Lower lobe of right lung (tissue), 2 donors: ENCODE measurements around the gene WDR73. TPM values are rescaled to one million over a fixed set of nuclear protein-coding genes. Genes with fewer than 3 reads are reported as not detected.

Experiments
- ATAC-seq, 2 donors: fragments of 200-7000 bp; cut with Tn5 transposase; one replicate each; pipeline ENCODE4 v1.9.1; 2020 to 2022; ENCODE audit warnings: mild to moderate bottlenecking in 2 of 2, moderate library complexity in 2 of 2
- DNase-seq: peaks from one replicate; pipeline ENCODE4 v3.0.0-alpha.2; 2020
- H3K27ac ChIP-seq: fragments of 200-600 bp; one replicate; pipeline ENCODE4 v1.8.0; 2022
- H3K27me3 ChIP-seq: fragments of 200-600 bp; one replicate; pipeline ENCODE4 v1.8.0; 2022; ENCODE audit warnings: low read depth
- H3K36me3 ChIP-seq: fragments of 200-600 bp; one replicate; pipeline ENCODE4 v1.8.0; 2022; ENCODE audit warnings: mild to moderate bottlenecking
- H3K4me1 ChIP-seq: fragments of 200-600 bp; one replicate; pipeline ENCODE4 v1.8.0; 2022
- H3K4me3 ChIP-seq: fragments of 200-600 bp; one replicate; pipeline ENCODE4 v1.8.0; 2022; ENCODE audit warnings: mild to moderate bottlenecking
- H3K9me3 ChIP-seq: fragments of 200-600 bp; one replicate; pipeline ENCODE4 v1.8.0; 2022
- intact Hi-C: fragments of 100-400 bp; cut with DNase I; formaldehyde crosslinking; loops from one replicate; pipeline ENCODE4 v1.11.0; 2022
- total RNA-seq: library from RNA; stranded (reverse); fragmentation: NEBNext Ultra II Directional; extraction: Animal tissue kit (Norgen Biotek cat#: 25700); gene quantifications from one replicate; pipeline ENCODE4 v1.2.1, GENCODE V29; 2021
- TF ChIP-seq, protein P1 (sequence below): fragments of 200-600 bp; IDR thresholded peaks from one replicate; pipeline ENCODE4 v1.8.0; 2022; ENCODE audit warnings: antibody characterized with exemption, mild to moderate bottlenecking
- donor health status: DM: no; HTN: yes; CAD: no; lungs with severe emphysema.

WDR73 gene
- total RNA-seq, 1 donor from 2014 or later, result 29.9 TPM

DNA sequence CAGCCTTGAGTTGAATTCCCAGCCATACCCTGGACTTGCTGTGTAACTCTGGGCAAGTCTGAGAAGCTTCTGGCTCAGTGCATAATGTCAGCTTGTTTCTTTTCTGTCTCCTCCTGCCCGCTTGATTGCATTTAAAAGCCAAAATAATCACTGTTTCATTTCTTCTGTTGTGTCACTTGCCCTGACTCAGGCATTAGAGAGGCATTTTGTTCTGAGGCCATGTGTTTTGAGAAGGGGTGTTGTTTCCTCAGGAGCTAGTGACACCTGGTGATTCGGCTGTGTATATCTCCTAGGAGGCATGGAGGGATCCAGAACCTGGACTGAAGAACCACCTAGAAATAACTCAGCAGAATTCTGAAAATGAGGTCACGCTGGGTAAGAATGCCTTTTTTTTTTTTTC lies 16.0 kb downstream of the WDR73 start:
- TF ChIP-seq, protein P1, sequence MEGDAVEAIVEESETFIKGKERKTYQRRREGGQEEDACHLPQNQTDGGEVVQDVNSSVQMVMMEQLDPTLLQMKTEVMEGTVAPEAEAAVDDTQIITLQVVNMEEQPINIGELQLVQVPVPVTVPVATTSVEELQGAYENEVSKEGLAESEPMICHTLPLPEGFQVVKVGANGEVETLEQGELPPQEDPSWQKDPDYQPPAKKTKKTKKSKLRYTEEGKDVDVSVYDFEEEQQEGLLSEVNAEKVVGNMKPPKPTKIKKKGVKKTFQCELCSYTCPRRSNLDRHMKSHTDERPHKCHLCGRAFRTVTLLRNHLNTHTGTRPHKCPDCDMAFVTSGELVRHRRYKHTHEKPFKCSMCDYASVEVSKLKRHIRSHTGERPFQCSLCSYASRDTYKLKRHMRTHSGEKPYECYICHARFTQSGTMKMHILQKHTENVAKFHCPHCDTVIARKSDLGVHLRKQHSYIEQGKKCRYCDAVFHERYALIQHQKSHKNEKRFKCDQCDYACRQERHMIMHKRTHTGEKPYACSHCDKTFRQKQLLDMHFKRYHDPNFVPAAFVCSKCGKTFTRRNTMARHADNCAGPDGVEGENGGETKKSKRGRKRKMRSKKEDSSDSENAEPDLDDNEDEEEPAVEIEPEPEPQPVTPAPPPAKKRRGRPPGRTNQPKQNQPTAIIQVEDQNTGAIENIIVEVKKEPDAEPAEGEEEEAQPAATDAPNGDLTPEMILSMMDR, result no peak
- H3K27ac ChIP-seq, result no peak overlapping the region
- peaks cover 68% of the 10 kb centered on the region for H3K36me3 ChIP-seq
- H3K9me3 ChIP-seq, result no peaks in the 10 kb centered on the region
- no peak for DNase-seq
- intact Hi-C loops, result no loop called here
- peaks cover 22% of the 10 kb centered on the region for H3K4me1 ChIP-seq
- no peaks in the 10 kb centered on the region for H3K27me3 ChIP-seq
- no peak for ATAC-seq
- no peak overlapping the region for H3K4me3 ChIP-seq

GRCh38 chr15:84634228-84634837 lies 19.8 kb downstream of the WDR73 start:
- Histone ChIP-seq H3K27me3 (no peaks in the 10 kb centered on the region), H3K4me3 (peak overlapping the region; percentile 78), H3K27ac (peak overlapping the region; percentile 87), H3K36me3 (peaks cover 31% of the 10 kb centered on the region), H3K9me3 (no peaks in the 10 kb centered on the region), H3K4me1 (peaks cover 37% of the 10 kb centered on the region)
- DNase-seq (no peak), ATAC-seq (no peak)
- TF ChIP-seq, protein P1, result no peak
- intact Hi-C loops, result no loop called here

DNA sequence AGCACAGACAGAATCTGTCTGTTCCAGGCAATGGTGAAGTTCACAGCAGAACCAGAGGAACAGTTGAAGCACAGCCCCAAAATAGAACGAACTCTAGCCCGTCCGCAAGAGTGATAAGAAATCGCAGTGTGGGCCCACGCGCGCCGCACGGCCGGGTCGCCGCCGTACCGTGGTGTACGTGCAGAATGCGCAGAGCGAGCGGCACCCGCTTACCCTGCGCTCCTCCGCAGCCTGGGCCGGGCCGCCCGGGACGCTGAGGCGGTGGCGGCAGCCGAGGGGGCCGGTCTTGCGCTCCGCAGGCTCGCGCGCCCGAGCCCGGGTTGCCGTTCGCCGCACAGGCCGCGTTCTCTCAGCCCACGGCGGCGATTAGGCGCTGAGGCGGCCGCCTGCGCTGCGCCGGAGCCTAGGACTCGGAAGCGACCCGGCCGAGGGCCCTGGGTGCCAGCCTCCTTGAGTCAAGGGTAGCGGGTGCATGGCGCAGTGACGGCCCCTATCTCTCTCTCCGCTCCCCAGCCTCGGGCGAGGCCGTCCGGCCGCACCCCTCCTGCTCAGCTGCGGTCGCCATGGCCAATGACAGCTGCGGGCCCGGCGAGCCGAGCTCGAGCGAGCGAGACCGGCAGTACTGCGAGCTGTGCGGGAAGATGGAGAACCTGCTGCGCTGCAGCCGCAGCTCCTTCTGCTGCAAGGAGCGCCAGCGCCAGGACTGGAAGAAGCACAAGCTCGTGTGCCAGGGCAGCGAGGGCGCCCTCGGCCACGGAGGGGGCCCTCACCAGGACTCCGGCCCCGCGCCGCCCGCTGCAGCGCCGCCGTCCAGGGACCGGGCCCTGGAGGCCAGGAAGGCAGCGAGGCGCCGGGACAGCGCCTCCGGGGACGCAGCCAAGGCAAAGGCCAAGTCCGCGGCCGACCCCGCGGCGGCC lies 20.5 kb downstream of the WDR73 start:
- ATAC-seq, result peak; percentile 84 to 88
- H3K27me3 ChIP-seq, result no peaks in the 10 kb centered on the region
- DNase-seq, result peak; percentile 85
- intact Hi-C loops, result no loop called here
- H3K4me3 ChIP-seq, result peak overlapping the region; percentile 78
- H3K27ac ChIP-seq, result peak overlapping the region; percentile 87
- H3K36me3 ChIP-seq, result peaks cover 24% of the 10 kb centered on the region
- H3K9me3 ChIP-seq, result no peaks in the 10 kb centered on the region
- peaks cover 37% of the 10 kb centered on the region for H3K4me1 ChIP-seq
- TF ChIP-seq, protein P1, result no peak

GRCh38 chr15:84631706-84632272 lies 22.3 kb downstream of the WDR73 start:
- Histone ChIP-seq H3K27ac (peak overlapping the region; percentile 83), H3K4me1 (peaks cover 37% of the 10 kb centered on the region), H3K4me3 (peak overlapping the region; percentile 78), H3K36me3 (peaks cover 8% of the 10 kb centered on the region), H3K9me3 (no peaks in the 10 kb centered on the region), H3K27me3 (no peaks in the 10 kb centered on the region)
- TF ChIP-seq, protein P1, result no peak
- intact Hi-C loops, result no loop called here
- no peak for DNase-seq
- no peak for ATAC-seq

GRCh38 chr15:84629033-84629432 lies 25.1 kb downstream of the WDR73 start:
- DNase-seq, result no peak
- TF ChIP-seq, protein P1, result no peak
- peaks cover 17% of the 10 kb centered on the region for H3K4me1 ChIP-seq
- no peaks in the 10 kb centered on the region for H3K9me3 ChIP-seq
- intact Hi-C loops, result no loop called here
- ATAC-seq, result no peak
- H3K27ac ChIP-seq, result no peak overlapping the region
- no peaks in the 10 kb centered on the region for H3K36me3 ChIP-seq
- H3K4me3 ChIP-seq, result no peak overlapping the region
- no peaks in the 10 kb centered on the region for H3K27me3 ChIP-seq
